Tibial nerve (tissue), 4 donors: ENCODE data around the gene OPALIN. TPM values are rescaled to one million over a fixed set of nuclear protein-coding genes. Genes with fewer than 3 reads are reported as not detected.

Source experiments
- DNase-seq, 2 donors: peaks; one replicate each; pipeline ENCODE4 v3.0.0-alpha.2; 2019; ENCODE audit warnings: low spot score in 2 of 2
- H3K27ac ChIP-seq, 4 donors: fragments of 200-600 bp; sonication (generic) in 3 of 4; one replicate each; pipeline ENCODE4 v1.5.1; 2017 to 2019; ENCODE audit warnings: mild to moderate bottlenecking in 1 of 4
- H3K27me3 ChIP-seq, 2 donors: fragments of 200-600 bp; sonication (generic) in 1 of 2; one replicate each; pipeline versions ENCODE4 v1.5.1 to v1.6.0; 2017 to 2019
- H3K36me3 ChIP-seq, 3 donors: fragments of 200-600 bp; sonication (generic); one replicate each; pipeline ENCODE4 v1.5.1; 2018 to 2019
- H3K4me1 ChIP-seq, 4 donors: fragments of 200-600 bp; sonication (generic) in 3 of 4; one replicate each; pipeline ENCODE4 v1.5.1; 2017 to 2019
- H3K4me3 ChIP-seq, 4 donors: fragments of 200-600 bp; sonication (generic) in 3 of 4; one replicate each; pipeline ENCODE4 v1.5.1; 2017 to 2019; ENCODE audit warnings: mild to moderate bottlenecking in 1 of 4, moderate library complexity in 1 of 4
- H3K9me3 ChIP-seq, 4 donors: fragments of 200-600 bp; sonication (generic) in 3 of 4; one replicate each; pipeline ENCODE4 v1.5.1; 2017 to 2019
- CTCF ChIP-seq, 5 experiments: fragments of 200-600 bp in 3 of 5; fragments of 450-650 bp in 2 of 5; sonication (generic) in 3 of 5; IDR thresholded peaks; one replicate each; pipeline ENCODE4 v1.5.1; 2016 to 2019; ENCODE audit warnings: antibody characterized with exemption in 5 of 5, mild to moderate bottlenecking in 3 of 5, moderate library complexity in 2 of 5
- EP300 ChIP-seq, 2 donors: sonication (generic); formaldehyde crosslinking; IDR thresholded peaks; one replicate each; pipeline ENCODE4 v1.6.1; 2017; ENCODE audit warnings: antibody characterized with exemption in 2 of 2, mild to moderate bottlenecking in 1 of 2
- POLR2A ChIP-seq, 2 donors: fragments of 450-650 bp; IDR thresholded peaks; one replicate each; pipeline ENCODE4 v1.6.1; 2017; ENCODE audit warnings: antibody characterized with exemption in 2 of 2, mild to moderate bottlenecking in 2 of 2, moderate library complexity in 2 of 2
- WGBS, 2 donors: methylation state at CpG; one replicate each; pipeline ENCODE4 v1.1.5; 2018; 5-methylcytosine and 5-hydroxymethylcytosine counted together
- total RNA-seq, 4 donors: library from RNA; depleted of rRNA; stranded (reverse); fragments of >200 nt; gene quantifications; one replicate each; pipeline ENCODE4 v1.1.0, GENCODE V29; 2016

Gene OPALIN
- total RNA-seq, 4 donors from 2014 or later: not detected

GRCh38 chr10:96390460-96390864, 31.7 kb upstream of the OPALIN start:
- TF ChIP-seq EP300 (IDR thresholded peaks at IDR 0.05): no peak
- TF ChIP-seq CTCF (IDR thresholded peaks at IDR 0.05): no peak
- TF ChIP-seq POLR2A (IDR thresholded peaks at IDR 0.05): no peak
- Histone ChIP-seq H3K4me1 (no peaks in the 10 kb centered on the region), H3K36me3 (no peaks in the 10 kb centered on the region), H3K27me3 (no peaks in the 10 kb centered on the region), H3K27ac (no peak overlapping the region), H3K4me3 (no peak overlapping the region), H3K9me3 (no peaks in the 10 kb centered on the region)
- WGBS, 2 donors: 76 to 86% methylated on average over 7 of the region's 7 CpGs
- DNase-seq: no peak

DNA sequence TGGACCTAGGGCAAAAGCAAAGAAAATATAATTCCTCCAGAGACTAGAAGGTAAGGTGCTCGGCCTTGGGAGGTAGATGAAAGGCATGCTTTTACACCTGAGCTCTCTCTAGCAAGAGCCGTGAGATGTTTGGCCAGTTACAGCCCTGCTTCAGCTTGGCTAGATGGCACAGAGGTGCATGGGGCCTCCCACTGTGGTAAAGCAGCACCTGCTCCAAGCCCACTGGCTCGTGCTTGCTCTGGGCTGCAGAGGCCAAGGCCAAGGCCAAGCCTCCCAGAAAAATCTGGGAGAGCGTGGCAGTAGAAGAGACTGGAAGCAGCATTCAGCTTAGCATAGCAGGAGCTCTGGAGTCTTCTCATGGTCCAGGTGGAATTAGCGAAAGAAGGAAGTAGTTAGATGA, 31.0 kb upstream of the OPALIN start:
- DNase-seq: no peak
- TF ChIP-seq POLR2A (IDR thresholded peaks at IDR 0.05) (no peak), EP300 (IDR thresholded peaks at IDR 0.05) (no peak), CTCF (IDR thresholded peaks at IDR 0.05) (no peak)
- 73 to 82% methylated on average over 5 of the region's 5 CpGs for WGBS, 2 donors
- Histone ChIP-seq H3K27ac (no peak overlapping the region), H3K4me1 (no peaks in the 10 kb centered on the region), H3K27me3 (no peaks in the 10 kb centered on the region), H3K9me3 (no peaks in the 10 kb centered on the region), H3K36me3 (no peaks in the 10 kb centered on the region), H3K4me3 (no peak overlapping the region)

- Histone ChIP-seq H3K27me3 (no peaks in the 10 kb centered on the region), H3K9me3 (no peaks in the 10 kb centered on the region), H3K4me3 (no peak overlapping the region), H3K27ac (no peak overlapping the region), H3K4me1 (no peaks in the 10 kb centered on the region), H3K36me3 (no peaks in the 10 kb centered on the region)
- 58% methylated on average over 7 of the region's 7 CpGs for WGBS, 2 donors
- DNase-seq: no peak
- TF ChIP-seq POLR2A (IDR thresholded peaks at IDR 0.05) (no peak), EP300 (IDR thresholded peaks at IDR 0.05) (no peak), CTCF (IDR thresholded peaks at IDR 0.05) (no peak)
Observed at GRCh38 chr10:96387601-96388000, 28.8 kb upstream of the OPALIN start.

DNA sequence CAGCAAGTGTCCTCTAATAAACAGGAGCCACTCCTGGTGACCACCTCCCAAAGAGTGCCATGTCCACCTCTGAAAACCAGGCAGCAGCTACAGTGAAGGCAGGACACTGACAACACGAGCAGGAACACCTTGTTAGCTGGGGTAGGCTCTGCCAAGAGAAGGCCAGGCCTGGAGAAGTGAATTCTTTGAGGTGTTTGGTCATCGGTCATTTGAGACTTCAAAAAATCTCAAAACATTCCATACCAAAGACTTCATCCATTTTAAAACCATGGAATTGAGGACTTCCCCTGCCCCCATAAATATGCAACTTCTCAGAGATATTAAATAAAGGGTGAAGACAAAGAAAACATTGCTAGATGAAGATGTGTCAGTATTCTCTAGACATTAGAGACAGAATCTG, 28.4 kb upstream of the OPALIN start:
- Histone ChIP-seq H3K36me3 (no peaks in the 10 kb centered on the region), H3K27me3 (no peaks in the 10 kb centered on the region), H3K4me3 (no peak overlapping the region), H3K9me3 (no peaks in the 10 kb centered on the region), H3K4me1 (no peaks in the 10 kb centered on the region), H3K27ac (no peak overlapping the region)
- TF ChIP-seq EP300 (IDR thresholded peaks at IDR 0.05): no peak
- TF ChIP-seq CTCF (IDR thresholded peaks at IDR 0.05): no peak
- no peak for TF ChIP-seq POLR2A (IDR thresholded peaks at IDR 0.05)
- 59 to 67% methylated on average over 2 of the region's 2 CpGs for WGBS, 2 donors
- no peak for DNase-seq

GRCh38 chr10:96384506-96384905, 25.7 kb upstream of the OPALIN start:
- no peak overlapping the region for H3K4me3 ChIP-seq
- H3K27me3 ChIP-seq: no peaks in the 10 kb centered on the region
- no peak for DNase-seq
- no peaks in the 10 kb centered on the region for H3K9me3 ChIP-seq
- 74 to 75% methylated on average over 25 of the region's 25 CpGs for WGBS, 2 donors
- H3K4me1 ChIP-seq: no peaks in the 10 kb centered on the region
- TF ChIP-seq EP300 (IDR thresholded peaks at IDR 0.05) (no peak), POLR2A (IDR thresholded peaks at IDR 0.05) (no peak), CTCF (IDR thresholded peaks at IDR 0.05) (no peak)
- H3K27ac ChIP-seq: no peak overlapping the region
- no peaks in the 10 kb centered on the region for H3K36me3 ChIP-seq
